B cell (primary cell): ENCODE results near the gene KIF23. TPM values are rescaled to one million over a fixed set of nuclear protein-coding genes. Genes with fewer than 3 reads are reported as not detected.

Source experiments
- ATAC-seq: fragments of 200-7000 bp; cut with Tn5 transposase; one replicate; pipeline ENCODE4 v1.10.0; 2021; ENCODE audit warnings: low read depth, mild to moderate bottlenecking, moderate number of reproducible peaks, moderate library complexity
- CTCF ChIA-PET: fragments of 350-600 bp; sonication (Branson Sonifier 250); formaldehyde crosslinking; loops from one replicate; lab custom pipeline; 2021; ENCODE audit warnings: antibody characterized with exemption, inconsistent platforms; lab: Charles Lee
- POLR2A ChIA-PET: fragments of 350-600 bp; sonication (Branson Sonifier 250); formaldehyde crosslinking; loops from one replicate; lab custom pipeline; 2021; ENCODE audit warnings: antibody characterized with exemption; lab: Charles Lee
- DNase-seq: peaks from one replicate; pipeline ENCODE4 v3.0.0; 2013
- H2AFZ ChIP-seq: 2 replicates; pipeline ENCODE4 v1.6.1; 2012; ENCODE audit warnings: mild to moderate bottlenecking, low read depth, low read length; ENCODE audit not compliant: insufficient read depth, poor library complexity, severe bottlenecking
- H3K27ac ChIP-seq, 2 donors: 1 replicate in 1 of 2; 2 replicates in 1 of 2; pipeline ENCODE4 v1.5.1; 2012 to 2013; ENCODE audit warnings: low read length in 2 of 2, mild to moderate bottlenecking in 2 of 2, moderate library complexity in 1 of 2
- H3K27me3 ChIP-seq, 4 experiments: fragments of 200-600 bp in 1 of 4; sonication (generic) in 1 of 4; replicated peaks in 1 of 4; 1 replicate in 2 of 4; 2 replicates in 2 of 4; pipeline versions ENCODE4 v1.6.1 to v1.7.0; 2013 to 2016; ENCODE audit warnings: low read length in 3 of 4, mild to moderate bottlenecking in 2 of 4, mixed read lengths in 1 of 4, moderate library complexity in 1 of 4; ENCODE audit not compliant: insufficient read depth in 4 of 4, control insufficient read depth in 3 of 4; ENCODE audit errors: control extremely low read depth in 1 of 4
- H3K36me3 ChIP-seq, 2 experiments: replicated peaks in 1 of 2; 1 replicate in 1 of 2; 2 replicates in 1 of 2; pipeline versions ENCODE4 v1.6.1 to v1.7.1; 2013; ENCODE audit warnings: low read length in 1 of 2; ENCODE audit not compliant: insufficient read depth in 2 of 2, control insufficient read depth in 1 of 2; ENCODE audit errors: control extremely low read depth in 1 of 2, extremely low read depth in 1 of 2
- H3K4me1 ChIP-seq, 2 donors: fragments of 200-600 bp in 1 of 2; sonication (generic) in 1 of 2; 1 replicate in 1 of 2; 2 replicates in 1 of 2; pipeline versions ENCODE4 v1.5.1 to v1.6.1; 2013 to 2017; ENCODE audit warnings: low read length in 2 of 2; ENCODE audit not compliant: control insufficient read depth in 2 of 2, insufficient read depth in 2 of 2
- H3K4me2 ChIP-seq: replicated peaks from 2 replicates; pipeline ENCODE3; 2012; ENCODE audit warnings: mild to moderate bottlenecking, low read depth, low read length; ENCODE audit not compliant: poor library complexity, severe bottlenecking
- H3K4me3 ChIP-seq, 5 experiments: fragments of 200-600 bp in 1 of 5; sonication (generic) in 1 of 5; 1 replicate in 3 of 5; 2 replicates in 2 of 5; pipeline versions ENCODE4 v1.5.1 to v1.7.0; 2011 to 2016; ENCODE audit warnings: low read length in 4 of 5, mild to moderate bottlenecking in 4 of 5, low read depth in 2 of 5, control low read depth in 1 of 5, moderate library complexity in 1 of 5; ENCODE audit not compliant: insufficient read depth in 1 of 5; ENCODE audit errors: control extremely low read depth in 1 of 5, extremely low read depth in 1 of 5
- H3K79me2 ChIP-seq: fragments of 200-600 bp; sonication (generic); one replicate; pipeline ENCODE4 v1.6.0; 2016; ENCODE audit warnings: low read length; ENCODE audit not compliant: control insufficient read depth, insufficient read depth
- H3K9ac ChIP-seq: fragments of 200-600 bp; sonication (generic); 2 replicates; pipeline ENCODE4 v1.6.1; 2017; ENCODE audit warnings: mild to moderate bottlenecking, low read length, moderate library complexity
- H3K9me3 ChIP-seq, 3 donors: one replicate each; pipeline versions ENCODE4 v1.6.1 to v1.7.1; 2013; ENCODE audit warnings: low read length in 2 of 3; ENCODE audit not compliant: control insufficient read depth in 2 of 3, insufficient read depth in 1 of 3; ENCODE audit errors: control extremely low read depth in 1 of 3
- H4K20me1 ChIP-seq: 2 replicates; pipeline ENCODE4 v1.6.0; 2012; ENCODE audit warnings: mild to moderate bottlenecking, low read length; ENCODE audit not compliant: insufficient read depth, control insufficient read depth, poor library complexity, severe bottlenecking
- H3K27ac Mint-ChIP-seq: one replicate; pipeline ENCODE4 v1.8.0; 2021; ENCODE audit warnings: mixed read lengths
- H3K27me3 Mint-ChIP-seq: one replicate; pipeline ENCODE4 v1.8.0; 2021; ENCODE audit warnings: mixed read lengths
- H3K4me1 Mint-ChIP-seq: one replicate; pipeline ENCODE4 v1.8.0; 2021; ENCODE audit warnings: mixed read lengths
- H3K4me3 Mint-ChIP-seq: one replicate; pipeline ENCODE4 v1.8.0; 2021; ENCODE audit warnings: mixed read lengths
- H3K9me3 Mint-ChIP-seq: one replicate; pipeline ENCODE4 v1.8.0; 2022; ENCODE audit warnings: mixed read lengths; ENCODE audit not compliant: insufficient read depth
- EZH2 ChIP-seq: IDR thresholded peaks from 2 replicates; pipeline ENCODE4 v1.6.1; 2012; ENCODE audit warnings: borderline replicate concordance, low read depth, mild to moderate bottlenecking, moderate library complexity, low read length; ENCODE audit not compliant: insufficient read depth, poor library complexity, severe bottlenecking
- WGBS: methylation state at CpG from one replicate; pipeline ENCODE4 v1.1.5; 2013; ENCODE audit warnings: missing lambda C conversion rate; ENCODE audit not compliant: insufficient coverage; 5-methylcytosine and 5-hydroxymethylcytosine counted together
- intact Hi-C: fragments of 100-400 bp; cut with micrococcal nuclease; formaldehyde crosslinking; loops from one replicate; pipeline ENCODE4 v1.10.0; 2022
- polyA plus RNA-seq: library from polyadenylated mRNA; depleted of rRNA; stranded (reverse); fragments of >200 nt; gene quantifications from 2 replicates; pipeline ENCODE4 v1.2.3, GENCODE V29; 2012
- total RNA-seq, 2 donors: library from RNA; stranded (reverse); fragments of 120-200 nt in 1 of 2; gene quantifications; 1 replicate in 1 of 2; 2 replicates in 1 of 2; pipeline versions ENCODE4 v1.2.3 to v1.2.4, GENCODE V29; 2013 to 2022
- TF ChIP-seq, protein P1 (sequence below): fragments of 200-600 bp; IDR thresholded peaks from one replicate; pipeline ENCODE4 v1.8.0; 2022; ENCODE audit warnings: antibody characterized with exemption, mild to moderate bottlenecking

Gene KIF23
- total and polyA plus RNA-seq, 2 donors (not counting 1 experiment from before 2014, with no cell fraction given) = 0.30 to 0.34 TPM

DNA sequence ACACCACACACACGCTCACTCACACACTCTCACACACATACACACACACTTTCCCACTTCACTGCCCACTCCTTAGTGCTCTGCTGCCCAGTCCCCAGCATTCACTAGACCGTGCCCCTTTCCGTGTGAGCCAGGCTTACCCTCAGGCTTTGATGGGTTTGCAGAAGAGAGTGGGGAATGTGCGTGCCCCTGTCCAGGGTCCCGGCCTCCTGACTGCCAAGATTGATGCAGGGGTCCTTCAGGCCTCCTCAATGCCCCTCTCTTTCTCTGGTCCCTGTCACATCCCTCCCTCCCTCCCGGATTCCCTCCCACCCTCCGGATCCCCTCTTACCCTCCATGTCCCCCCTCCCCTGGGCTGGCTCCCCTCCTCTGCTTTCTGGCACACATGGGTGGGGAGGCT is 27.9 kb upstream of the KIF23 start:
- no peak overlapping the region for H3K27ac Mint-ChIP-seq
- Histone ChIP-seq H4K20me1 (no peaks in the 10 kb centered on the region), H3K4me3 (no peak overlapping the region), H3K9ac (no peak overlapping the region), H3K79me2 (no peaks in the 10 kb centered on the region), H3K36me3 (no peaks in the 10 kb centered on the region), H3K27me3 (no peaks in the 10 kb centered on the region), H3K9me3 (no peaks in the 10 kb centered on the region), H3K4me1 (no peaks in the 10 kb centered on the region), H3K4me2 (no peak overlapping the region), H3K27ac (no peak overlapping the region), H2AFZ (no peak overlapping the region)
- POLR2A ChIA-PET = no interaction called here
- H3K4me3 Mint-ChIP-seq = no peak overlapping the region
- CTCF ChIA-PET = no interaction called here
- H3K9me3 Mint-ChIP-seq = no peaks in the 10 kb centered on the region
- WGBS = 100% methylated on average over 1 of the region's 7 CpGs
- intact Hi-C loops = no loop called here
- ATAC-seq = no peak
- H3K4me1 Mint-ChIP-seq = no peaks in the 10 kb centered on the region
- DNase-seq = no peak
- no peaks in the 10 kb centered on the region for H3K27me3 Mint-ChIP-seq
- no peak for TF ChIP-seq EZH2
- TF ChIP-seq, protein P1, sequence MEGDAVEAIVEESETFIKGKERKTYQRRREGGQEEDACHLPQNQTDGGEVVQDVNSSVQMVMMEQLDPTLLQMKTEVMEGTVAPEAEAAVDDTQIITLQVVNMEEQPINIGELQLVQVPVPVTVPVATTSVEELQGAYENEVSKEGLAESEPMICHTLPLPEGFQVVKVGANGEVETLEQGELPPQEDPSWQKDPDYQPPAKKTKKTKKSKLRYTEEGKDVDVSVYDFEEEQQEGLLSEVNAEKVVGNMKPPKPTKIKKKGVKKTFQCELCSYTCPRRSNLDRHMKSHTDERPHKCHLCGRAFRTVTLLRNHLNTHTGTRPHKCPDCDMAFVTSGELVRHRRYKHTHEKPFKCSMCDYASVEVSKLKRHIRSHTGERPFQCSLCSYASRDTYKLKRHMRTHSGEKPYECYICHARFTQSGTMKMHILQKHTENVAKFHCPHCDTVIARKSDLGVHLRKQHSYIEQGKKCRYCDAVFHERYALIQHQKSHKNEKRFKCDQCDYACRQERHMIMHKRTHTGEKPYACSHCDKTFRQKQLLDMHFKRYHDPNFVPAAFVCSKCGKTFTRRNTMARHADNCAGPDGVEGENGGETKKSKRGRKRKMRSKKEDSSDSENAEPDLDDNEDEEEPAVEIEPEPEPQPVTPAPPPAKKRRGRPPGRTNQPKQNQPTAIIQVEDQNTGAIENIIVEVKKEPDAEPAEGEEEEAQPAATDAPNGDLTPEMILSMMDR = no peak

DNA sequence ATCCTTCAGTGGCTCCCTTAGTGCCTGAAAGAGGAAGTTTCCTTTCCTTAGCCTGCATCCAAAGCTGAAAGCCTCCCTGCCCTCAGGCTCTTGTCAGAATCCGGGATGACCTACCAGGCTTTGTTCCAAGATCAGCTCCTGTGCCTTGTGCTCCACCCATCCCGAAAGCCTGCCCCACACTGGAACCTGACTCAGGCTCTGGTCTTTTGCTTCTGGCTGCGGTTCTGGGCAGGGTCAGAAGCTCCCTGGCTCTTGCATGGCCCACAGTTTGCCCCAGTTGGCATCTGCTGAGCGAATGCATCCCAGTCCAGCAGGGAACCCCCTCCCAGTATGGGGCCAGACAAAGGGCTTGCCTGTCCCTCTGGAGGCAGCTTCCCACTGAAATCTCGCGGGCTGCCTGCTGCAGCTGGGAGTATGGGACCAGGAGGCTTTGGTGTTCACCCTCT is 25.9 kb upstream of the KIF23 start:
- no peaks in the 10 kb centered on the region for H3K4me1 ChIP-seq
- Mint-ChIP-seq H3K27me3 (no peaks in the 10 kb centered on the region), H3K4me3 (no peak overlapping the region), H3K27ac (no peak overlapping the region), H3K9me3 (no peaks in the 10 kb centered on the region), H3K4me1 (no peaks in the 10 kb centered on the region)
- no peak overlapping the region for H2AFZ ChIP-seq
- WGBS = 86% methylated on average over 6 of the region's 6 CpGs
- H3K4me3 ChIP-seq = no peak overlapping the region
- CTCF ChIA-PET = no interaction called here
- intact Hi-C loops = no loop called here
- H3K27me3 ChIP-seq = no peaks in the 10 kb centered on the region
- no peaks in the 10 kb centered on the region for H3K36me3 ChIP-seq
- H4K20me1 ChIP-seq = no peaks in the 10 kb centered on the region
- ATAC-seq (no peak), DNase-seq (no peak)
- H3K9me3 ChIP-seq = no peaks in the 10 kb centered on the region
- no peaks in the 10 kb centered on the region for H3K79me2 ChIP-seq
- no peak overlapping the region for H3K27ac ChIP-seq
- POLR2A ChIA-PET = no interaction called here
- TF ChIP-seq, protein P1 = no peak
- TF ChIP-seq EZH2 = no peak
- no peak overlapping the region for H3K4me2 ChIP-seq
- no peak overlapping the region for H3K9ac ChIP-seq
